ACHN (cell line): ENCODE measurements around the gene GIGYF1.

ENCODE experiments used
- DNase-seq: peaks from one replicate; pipeline ENCODE4 v3.0.0-alpha.2; 2015
- in situ Hi-C: cut with HindIII; loops from 2 replicates; pipeline ENCODE4 v1.10.0; 2017; ENCODE audit warnings: low sequenced_read_pairs, low pct_ligation_motif_present, low pct_unique_long_range_greater_than_20kb

Gene GIGYF1

DNA sequence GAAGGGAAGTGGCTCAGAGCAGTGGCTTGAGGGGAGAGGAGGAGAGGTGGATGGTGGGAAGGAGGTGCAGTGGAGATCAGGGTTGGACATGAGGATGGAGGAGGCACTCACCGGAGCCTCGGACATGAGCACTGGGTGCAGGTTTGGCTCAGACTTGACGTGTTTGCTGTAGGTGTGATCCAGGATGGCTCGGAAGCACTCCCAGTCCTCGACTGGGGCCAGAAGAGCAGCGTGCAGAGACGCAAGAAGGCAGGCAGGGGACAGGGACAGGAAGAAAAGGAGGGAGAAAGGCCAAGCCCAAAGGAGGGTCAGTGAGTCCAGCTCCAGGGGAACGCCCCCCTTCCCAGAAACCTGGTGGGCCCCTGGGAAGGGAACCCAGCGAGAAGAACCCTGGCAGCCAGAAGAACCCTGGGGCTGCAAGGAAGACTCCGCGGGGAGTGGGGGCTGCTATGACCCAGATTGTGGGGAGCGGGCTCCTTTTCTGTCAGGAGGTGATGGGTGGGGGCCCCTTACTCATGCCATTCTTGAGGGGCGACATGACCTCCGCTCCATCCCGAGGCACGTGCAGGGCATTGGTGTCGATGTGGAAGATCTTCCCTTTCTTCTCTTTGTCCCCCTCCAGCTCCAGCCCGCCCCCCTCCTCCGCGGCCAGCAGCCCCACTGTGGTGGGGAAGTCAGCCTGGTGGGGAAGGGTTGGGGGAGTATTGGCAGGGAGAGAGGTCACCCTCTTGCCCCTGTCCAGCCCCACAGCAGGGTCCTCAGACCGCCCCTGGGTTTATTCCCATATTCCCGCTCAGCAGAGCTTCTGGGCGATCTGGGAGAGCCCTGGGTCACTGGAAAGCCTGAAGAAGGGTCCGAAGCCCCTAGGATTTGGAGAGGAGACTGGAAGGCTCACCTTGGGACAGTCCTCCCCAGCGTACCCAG lies 38.9 kb downstream of the GIGYF1 start:
- no peak for DNase-seq
- in situ Hi-C loops = no loop called here

DNA sequence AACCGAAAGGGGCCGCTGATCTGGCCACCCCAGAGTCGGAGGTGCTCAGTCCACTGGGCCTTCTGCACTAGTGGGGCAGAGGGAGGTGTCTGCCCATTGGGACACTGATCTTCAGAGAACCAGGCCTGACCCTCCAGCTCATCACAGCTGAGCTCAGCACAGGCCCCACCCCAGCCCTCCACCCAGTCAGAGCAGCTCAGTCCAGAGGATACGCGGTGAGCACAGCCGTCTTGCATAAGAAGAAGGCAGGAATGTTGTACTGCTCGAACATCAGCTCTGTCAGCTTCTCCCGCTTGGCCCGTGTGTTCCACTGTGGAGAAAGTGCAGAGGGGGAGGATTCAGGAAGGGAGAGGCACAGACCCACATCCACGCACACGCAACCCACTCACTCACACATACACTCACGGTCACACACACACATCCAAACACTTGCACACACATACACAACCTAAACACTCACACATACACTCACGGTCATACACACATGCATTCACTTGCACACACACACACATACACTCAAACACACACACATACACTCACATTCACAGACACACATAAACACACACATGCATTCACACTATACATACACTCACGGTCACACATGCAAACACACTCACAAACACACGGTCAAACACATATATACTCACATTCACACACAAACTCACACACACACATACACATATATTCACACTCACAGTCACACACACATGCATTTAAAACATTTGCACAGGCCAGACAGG lies 44.1 kb downstream of the GIGYF1 start:
- in situ Hi-C loops = no loop called here
- DNase-seq = no peak

DNA sequence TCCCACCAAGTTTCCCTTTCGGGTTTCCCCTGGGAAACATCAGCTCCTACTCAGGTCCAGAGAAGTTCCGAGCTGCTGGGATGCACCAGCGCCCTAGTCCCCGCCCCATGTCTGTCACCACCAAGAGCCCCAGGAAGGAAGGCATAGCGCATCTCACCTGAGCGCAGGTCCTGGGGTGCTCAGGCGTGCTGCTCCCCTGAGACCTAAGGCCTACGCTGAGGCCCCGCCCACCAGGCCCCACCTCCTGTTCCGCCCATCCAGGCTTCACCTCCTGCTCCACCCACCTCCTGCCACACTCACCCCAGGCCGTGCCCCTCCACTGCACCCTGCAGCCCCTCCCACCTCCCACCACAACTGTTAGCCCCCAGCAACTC lies 51.5 kb downstream of the GIGYF1 start:
- DNase-seq = no peak
- in situ Hi-C loops = no loop called here

DNA sequence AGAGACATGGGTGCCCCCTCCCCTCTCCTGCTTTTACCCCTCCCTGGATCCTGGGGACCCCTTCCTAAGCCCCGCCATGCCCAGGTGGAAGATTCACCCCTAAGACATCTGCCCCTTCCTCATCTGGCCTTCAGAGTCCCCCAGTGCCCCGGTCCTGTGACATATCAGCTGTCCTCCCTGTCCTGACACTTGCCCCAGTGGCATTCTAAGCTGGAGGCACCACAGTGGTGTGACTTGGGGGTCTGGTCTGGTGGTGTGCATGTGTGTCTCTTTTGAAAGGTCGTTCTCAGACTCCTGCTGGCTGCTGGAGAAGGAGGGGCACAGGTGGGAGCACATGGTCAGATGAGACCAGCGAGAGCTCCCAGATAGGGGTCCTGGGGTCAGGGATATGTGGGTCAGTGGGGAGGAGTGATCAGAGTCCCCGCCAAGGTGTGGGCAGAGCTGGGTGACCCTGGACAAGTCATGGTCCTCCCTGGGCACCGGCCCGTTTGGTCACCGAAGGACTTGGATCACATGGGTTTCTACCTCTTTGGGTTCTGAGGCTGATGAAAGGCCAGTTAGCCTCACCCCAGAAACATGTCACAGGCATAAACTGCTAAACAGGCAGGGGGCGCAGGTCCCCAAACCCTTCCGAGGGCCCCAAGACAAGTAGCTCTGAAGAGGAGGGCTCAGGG lies 52.1 kb downstream of the GIGYF1 start:
- DNase-seq = no peak
- in situ Hi-C loops = no loop called here

DNA sequence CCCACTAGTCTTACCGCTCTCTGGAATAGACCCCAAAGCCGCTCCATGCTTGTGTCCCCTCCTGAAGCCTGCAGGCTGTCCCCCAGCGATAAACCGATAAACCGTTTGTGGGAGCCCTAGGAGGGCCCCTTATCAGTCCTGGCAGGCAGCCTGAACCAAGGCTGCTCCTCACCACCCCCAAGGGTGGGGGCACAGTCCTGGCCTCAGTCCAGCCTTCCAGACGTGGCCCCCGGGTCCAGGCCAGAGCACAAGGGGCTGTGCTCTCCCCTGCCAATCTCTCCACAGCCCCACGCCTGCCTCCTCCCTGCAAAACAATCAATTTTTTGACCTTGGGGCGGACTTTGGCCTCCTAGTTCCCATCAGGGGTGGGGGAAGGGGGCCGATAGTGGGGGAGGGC lies 52.6 kb downstream of the GIGYF1 start, which contains the start of gene TFR2:
Gene TFR2 (minus strand): TSS at position 90 of the 397 bp plus-strand sequence. CDS start 43 bp downstream, at position 47.
- in situ Hi-C loops = no loop called here
- no peak for DNase-seq

DNA sequence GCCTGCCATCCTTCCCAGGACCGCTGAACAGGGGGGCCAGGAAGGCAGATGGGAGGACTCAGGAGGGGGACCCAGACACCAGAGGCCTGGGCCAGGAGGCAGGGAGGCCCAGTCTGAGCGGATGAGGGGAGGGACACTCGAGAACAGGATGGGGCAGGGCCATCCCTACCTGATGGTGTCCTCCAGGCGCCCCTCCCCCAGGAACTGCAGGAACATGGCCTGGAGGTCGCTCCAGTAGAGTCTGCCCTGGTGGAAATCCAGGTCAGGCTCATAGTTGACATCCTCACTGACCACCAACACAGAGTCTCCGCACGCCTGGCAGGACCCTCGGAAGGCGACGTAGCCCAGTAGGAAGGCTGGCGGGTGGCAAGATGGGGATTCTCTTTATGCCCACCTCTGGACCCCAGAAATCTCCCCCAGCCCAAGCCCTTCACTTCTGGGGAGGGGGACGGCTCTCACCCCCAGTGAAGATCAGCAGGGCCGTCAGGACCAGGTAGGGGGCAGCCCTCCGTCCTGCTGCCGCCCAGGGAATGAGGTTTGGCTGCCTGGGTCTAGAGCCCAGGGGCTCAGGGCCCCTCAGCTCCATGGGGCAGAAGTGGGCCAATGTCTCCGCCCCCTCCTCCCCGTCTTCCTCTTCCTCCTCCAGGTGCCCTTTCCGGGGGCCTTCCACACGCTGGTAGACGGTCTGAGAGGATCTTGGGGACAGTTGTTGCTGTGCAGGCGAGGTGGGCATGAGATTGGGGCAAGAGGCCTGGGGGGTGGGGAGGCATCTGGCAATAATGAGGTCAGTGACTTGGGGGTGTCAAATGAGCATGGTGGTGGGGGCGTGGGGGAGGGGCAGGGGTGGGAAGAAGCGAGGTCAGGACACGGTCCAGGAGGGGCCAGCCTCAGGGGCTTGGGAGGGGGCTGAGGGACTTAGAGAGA lies 53.3 kb downstream of the GIGYF1 start:
- DNase-seq = no peak
- in situ Hi-C loops = no loop called here

DNA sequence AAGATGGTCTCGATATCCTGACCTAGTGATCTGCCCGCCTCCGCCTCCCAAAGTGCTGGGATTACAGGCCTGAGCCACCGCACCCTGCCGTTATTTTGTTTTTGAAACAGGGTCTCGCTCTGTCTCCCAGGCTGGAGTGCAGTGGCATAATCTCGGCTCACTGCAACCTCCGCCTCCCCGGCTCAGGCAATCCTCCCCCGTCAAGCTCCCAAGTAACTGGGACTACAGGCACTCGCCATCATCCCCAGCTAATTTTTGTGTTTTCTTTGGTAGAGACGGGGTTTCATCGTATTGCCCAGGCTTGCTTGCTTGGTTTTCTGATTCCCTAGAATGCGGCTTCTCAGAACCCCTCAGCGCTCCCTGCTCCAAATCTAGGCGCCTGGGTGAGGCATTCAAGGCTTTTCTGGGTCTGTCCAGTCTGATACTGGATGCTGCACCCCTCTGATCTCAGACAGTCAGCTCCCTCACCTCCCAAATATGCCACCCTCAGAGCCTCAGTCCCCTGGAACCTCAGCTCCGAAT lies 54.0 kb downstream of the GIGYF1 start:
- DNase-seq = no peak
- in situ Hi-C loops = no loop called here

DNA sequence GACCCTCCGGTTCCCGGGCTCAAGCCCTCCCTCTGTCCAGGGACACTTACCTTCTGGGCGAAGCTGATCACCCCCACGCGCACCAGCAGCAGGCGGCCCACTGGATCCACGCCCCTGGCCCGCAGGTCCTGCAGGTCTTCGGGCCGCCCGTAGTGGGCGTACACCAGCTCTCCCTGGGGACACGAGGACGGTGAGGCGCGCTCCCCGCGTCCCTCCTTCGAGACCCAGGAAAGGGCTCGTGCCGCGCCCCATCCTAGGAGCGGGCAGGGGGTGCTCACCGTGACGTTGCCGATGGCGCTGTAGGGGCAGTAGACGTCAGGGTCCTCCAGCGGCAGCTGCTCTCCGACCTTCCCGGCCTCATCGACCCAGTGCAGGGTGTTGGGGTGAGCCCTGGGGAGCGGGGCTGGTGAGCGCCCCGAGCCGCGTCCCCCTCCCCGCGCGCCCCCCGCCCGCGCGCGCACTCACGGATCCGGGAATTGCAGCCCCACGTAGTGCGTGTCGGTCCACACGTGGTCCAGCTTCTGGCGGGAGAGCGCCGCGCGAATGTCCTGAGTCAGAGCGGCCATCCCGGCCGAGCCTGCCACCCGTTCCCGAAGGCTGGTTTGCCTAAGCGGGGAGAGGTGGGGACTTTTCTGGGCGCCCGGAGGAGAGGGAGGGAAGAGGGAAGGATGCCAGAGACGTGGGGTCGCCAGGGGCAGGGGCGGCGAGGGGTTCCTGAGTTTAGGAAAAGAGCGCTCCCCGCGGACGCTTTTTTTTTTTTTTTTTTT lies 60.9 kb downstream of the GIGYF1 start:
- in situ Hi-C loops = no loop called here
- DNase-seq = peak; percentile 68

DNA sequence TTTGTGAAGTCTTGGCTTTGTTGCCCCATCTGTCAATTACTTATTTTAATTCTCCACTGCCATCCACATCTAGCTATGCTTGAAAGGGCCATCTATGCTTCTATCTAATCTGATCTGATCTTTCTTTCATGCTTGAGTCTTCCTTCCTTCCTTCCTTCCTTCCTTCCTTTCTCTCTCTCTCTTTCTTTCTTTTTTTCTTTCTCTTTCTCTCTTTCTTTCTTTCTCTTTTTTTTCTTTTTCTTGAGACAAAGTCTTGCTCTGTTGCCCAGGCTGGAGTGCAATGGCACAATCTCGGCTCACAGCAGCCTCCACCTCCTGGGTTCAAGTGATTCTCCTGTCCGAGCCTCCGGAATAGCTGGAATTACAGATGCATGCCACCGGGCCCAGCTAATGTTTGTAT lies 64.0 kb downstream of the GIGYF1 start:
- in situ Hi-C loops = no loop called here

More for the DNA sequence above, 64.0 kb downstream of the GIGYF1 start:
- no peak for DNase-seq
